Type B pancreatic cell (in vitro differentiated cells): ENCODE measurements around the gene FGF11. TPM values are rescaled to one million over a fixed set of nuclear protein-coding genes. Genes with fewer than 3 reads are reported as not detected.
"Not testable (repeated sequence)": the region's sequence is repeated elsewhere in the genome, so short reads cannot be mapped to it uniquely, and the experiment has no call there.

Experiments
- DNase-seq: peaks from one replicate; pipeline ENCODE4 v3.0.0; 2021; ENCODE audit warnings: mixed read lengths; ENCODE audit not compliant: unreplicated experiment; ENCODE audit errors: extremely low spot score
- H3K27ac Mint-ChIP-seq: 2 replicates; pipeline ENCODE4 v1.8.0; 2021; ENCODE audit warnings: mild to moderate bottlenecking, mixed read lengths
- H3K27me3 Mint-ChIP-seq: 2 replicates; pipeline ENCODE4 v1.8.0; 2021; ENCODE audit warnings: mixed read lengths
- H3K36me3 Mint-ChIP-seq: 2 replicates; pipeline ENCODE4 v1.8.0; 2021; ENCODE audit warnings: mixed read lengths
- H3K4me1 Mint-ChIP-seq: one replicate; pipeline ENCODE4 v1.8.0; 2021; ENCODE audit warnings: mixed read lengths; ENCODE audit not compliant: unreplicated experiment
- H3K4me3 Mint-ChIP-seq: 2 replicates; pipeline ENCODE4 v1.8.0; 2021; ENCODE audit warnings: mild to moderate bottlenecking, mixed read lengths
- H3K9me3 Mint-ChIP-seq: 2 replicates; pipeline ENCODE4 v1.8.0; 2021; ENCODE audit warnings: mixed read lengths
- CTCF ChIP-seq: fragments of 200-600 bp; sonication (generic); conservative IDR thresholded peaks from 2 replicates; pipeline ENCODE4 v1.5.0; 2021; ENCODE audit warnings: antibody characterized with exemption, mild to moderate bottlenecking
- total RNA-seq: library from RNA; stranded (reverse); gene quantifications from 2 replicates; pipeline ENCODE4 v1.2.1, GENCODE V29; 2021; ENCODE audit warnings: low replicate concordance

The FGF11 gene
- total RNA-seq, 1 donor from 2014 or later = 21.8 TPM

- H3K27me3 Mint-ChIP-seq = no peaks in the 10 kb centered on the region
- H3K4me1 Mint-ChIP-seq = peaks cover 15% of the 10 kb centered on the region
- H3K9me3 Mint-ChIP-seq = no peaks in the 10 kb centered on the region
- H3K27ac Mint-ChIP-seq = peak overlapping the region; percentile 77
- no peak for TF ChIP-seq CTCF
- no peak overlapping the region for H3K4me3 Mint-ChIP-seq
- peaks cover 8% of the 10 kb centered on the region for H3K36me3 Mint-ChIP-seq
- DNase-seq = no peak
These were observed 32.4 kb downstream of the FGF11 start for GRCh38 chr17:7471729-7472128.

GRCh38 chr17:7474767-7475166 lies 35.5 kb downstream of the FGF11 start:
- H3K36me3 Mint-ChIP-seq, H3K4me3 Mint-ChIP-seq, DNase-seq, H3K9me3 Mint-ChIP-seq, H3K27me3 Mint-ChIP-seq: not testable (repeated sequence)
- Mint-ChIP-seq H3K4me1 (peaks cover 36% of the 10 kb centered on the region), H3K27ac (peak overlapping the region; percentile 100)

DNA sequence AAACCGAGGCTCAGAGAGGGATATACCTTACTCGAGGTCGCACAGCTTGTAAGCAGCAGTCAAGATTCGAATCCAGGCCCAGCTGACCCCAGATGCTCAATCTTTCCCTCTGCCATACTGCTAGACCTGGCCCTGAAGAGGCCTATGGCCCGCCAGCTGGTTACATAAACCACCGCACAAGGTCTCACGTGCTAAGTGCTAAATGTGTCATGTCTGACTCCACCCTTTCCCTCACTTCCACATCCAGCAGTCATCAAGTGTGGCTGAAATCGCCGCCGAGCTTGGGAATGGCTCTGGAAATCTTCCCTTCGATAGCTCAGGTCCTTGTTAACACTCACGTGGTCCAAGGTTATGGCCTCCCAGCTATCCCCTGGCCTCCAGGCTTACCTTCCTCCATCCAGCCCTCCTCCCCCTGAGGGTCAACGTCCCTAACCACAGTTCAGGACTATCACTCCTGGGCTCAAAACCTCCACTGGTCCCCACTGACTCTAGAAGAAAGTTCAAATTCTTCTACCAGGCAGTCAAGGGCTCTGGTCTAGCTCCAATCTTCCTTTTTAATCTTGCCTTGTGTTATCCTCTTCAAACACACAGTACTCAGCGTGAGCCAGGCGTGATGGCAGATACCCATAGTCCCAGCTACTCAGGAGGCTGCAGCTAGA lies 36.6 kb downstream of the FGF11 start:
- Mint-ChIP-seq H3K36me3 (peaks cover 8% of the 10 kb centered on the region), H3K4me1 (peaks cover 41% of the 10 kb centered on the region), H3K27ac (peak overlapping the region; percentile 100), H3K27me3 (no peaks in the 10 kb centered on the region), H3K4me3 (peak overlapping the region; percentile 88), H3K9me3 (no peaks in the 10 kb centered on the region)
- no peak for TF ChIP-seq CTCF
- no peak for DNase-seq

- Mint-ChIP-seq H3K27me3 (no peaks in the 10 kb centered on the region), H3K36me3 (peaks cover 8% of the 10 kb centered on the region), H3K27ac (peak overlapping the region; percentile 100), H3K4me3 (peak overlapping the region; percentile 88), H3K9me3 (no peaks in the 10 kb centered on the region), H3K4me1 (peaks cover 40% of the 10 kb centered on the region)
- no peak for TF ChIP-seq CTCF
- no peak for DNase-seq
These were observed 37.2 kb downstream of the FGF11 start for GRCh38 chr17:7476494-7476893.

- no peak for TF ChIP-seq CTCF
- H3K4me1 Mint-ChIP-seq = peaks cover 36% of the 10 kb centered on the region
- H3K36me3 Mint-ChIP-seq = peaks cover 8% of the 10 kb centered on the region
- H3K27ac Mint-ChIP-seq = peak overlapping the region; percentile 100
- DNase-seq = no peak
- H3K27me3 Mint-ChIP-seq = no peaks in the 10 kb centered on the region
- no peaks in the 10 kb centered on the region for H3K9me3 Mint-ChIP-seq
- peak overlapping the region; percentile 88 for H3K4me3 Mint-ChIP-seq
These were observed 37.6 kb downstream of the FGF11 start for GRCh38 chr17:7476951-7477350.

DNA sequence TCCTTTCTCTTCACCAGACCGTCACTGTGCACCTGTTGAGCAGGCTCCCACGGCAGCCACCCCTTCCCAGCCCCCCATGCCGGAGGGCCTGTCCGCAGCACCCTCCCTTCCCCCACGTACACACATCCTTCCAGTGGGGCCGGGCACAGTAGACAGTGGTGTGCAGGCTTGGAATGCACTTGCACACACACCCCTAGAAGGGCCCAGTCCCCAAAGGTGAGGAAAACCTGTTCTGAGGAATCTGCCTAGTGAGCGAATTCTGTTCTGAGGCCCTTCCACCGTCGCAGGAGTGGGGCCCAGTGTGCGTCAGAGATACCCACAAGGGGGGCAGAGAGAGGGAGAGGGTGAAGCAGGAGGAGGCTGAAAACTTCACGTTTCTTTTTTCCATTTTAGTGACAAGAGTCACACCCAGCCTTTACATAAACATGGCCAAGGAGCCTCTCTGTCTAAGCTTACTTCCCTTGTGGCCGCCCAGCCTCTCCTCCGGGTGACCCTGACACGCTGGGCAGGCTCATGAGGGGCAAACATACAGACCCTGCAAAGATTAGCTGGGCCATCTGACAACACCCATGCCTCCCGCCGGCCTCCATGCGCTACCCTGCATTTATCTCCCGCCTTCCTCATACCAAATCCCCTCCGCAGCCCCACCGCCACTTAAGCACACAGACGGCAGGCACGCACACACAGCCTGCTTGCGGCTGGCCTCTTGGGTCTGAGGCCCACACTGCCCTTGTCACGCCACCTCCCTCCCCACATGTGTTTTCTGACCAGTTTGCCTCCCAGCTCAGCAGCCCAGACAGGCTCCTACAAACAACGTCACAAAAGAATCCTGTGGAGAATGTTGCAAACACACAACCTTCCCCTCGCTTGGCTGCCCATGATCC lies 38.3 kb downstream of the FGF11 start:
- Mint-ChIP-seq H3K27ac (peak overlapping the region; percentile 100), H3K36me3 (peaks cover 8% of the 10 kb centered on the region), H3K4me1 (peaks cover 41% of the 10 kb centered on the region), H3K4me3 (peak overlapping the region; percentile 88), H3K9me3 (no peaks in the 10 kb centered on the region), H3K27me3 (no peaks in the 10 kb centered on the region)
- DNase-seq = no peak
- TF ChIP-seq CTCF = no peak
